Loucy (cell line): ENCODE results near the gene UNC93A.

Source experiments
- H2AFZ ChIP-seq: fragments of 200-600 bp; sonication (generic); 2 replicates; pipeline ENCODE4 v1.6.0; 2016; ENCODE audit warnings: antibody characterized with exemption, mild to moderate bottlenecking, low read length, moderate library complexity
- H3F3A ChIP-seq: fragments of 200-600 bp; 2 replicates; pipeline ENCODE4 v1.6.0; 2016; ENCODE audit warnings: antibody characterized with exemption, low read depth, mild to moderate bottlenecking
- H3K27me3 ChIP-seq: fragments of 200-600 bp; sonication (generic); 2 replicates; pipeline ENCODE4 v1.6.1; 2014; ENCODE audit warnings: low read length, mild to moderate bottlenecking; ENCODE audit not compliant: insufficient read depth, poor library complexity, severe bottlenecking
- H3K36me3 ChIP-seq: fragments of 200-600 bp; sonication (generic); 2 replicates; pipeline ENCODE4 v1.6.1; 2016; ENCODE audit warnings: low read length; ENCODE audit not compliant: insufficient read depth
- H3K4me1 ChIP-seq: fragments of 200-600 bp; sonication (generic); 2 replicates; pipeline ENCODE4 v1.5.1; 2014; ENCODE audit warnings: low read length, mild to moderate bottlenecking; ENCODE audit not compliant: insufficient read depth, poor library complexity, severe bottlenecking
- H3K4me2 ChIP-seq: fragments of 200-600 bp; sonication (generic); 2 replicates; pipeline ENCODE4 v1.6.0; 2014; ENCODE audit warnings: antibody characterized with exemption, low read length, low read depth, mild to moderate bottlenecking; ENCODE audit not compliant: poor library complexity, severe bottlenecking
- H3K4me3 ChIP-seq: fragments of 200-600 bp; sonication (generic); 2 replicates; pipeline ENCODE4 v1.5.1; 2014; ENCODE audit warnings: low read length, mild to moderate bottlenecking, mixed read lengths; ENCODE audit not compliant: poor library complexity, severe bottlenecking
- H3K79me2 ChIP-seq: fragments of 200-600 bp; sonication (generic); 2 replicates; pipeline ENCODE4 v1.6.1; 2014; ENCODE audit warnings: low read length; ENCODE audit not compliant: insufficient read depth
- H3K9ac ChIP-seq: fragments of 200-600 bp; sonication (generic); 2 replicates; pipeline ENCODE4 v1.6.0; 2014; ENCODE audit warnings: mild to moderate bottlenecking, low read depth, low read length, moderate library complexity; ENCODE audit not compliant: poor library complexity, severe bottlenecking
- H3K9me2 ChIP-seq: fragments of 200-600 bp; sonication (generic); replicated peaks from 2 replicates; pipeline ENCODE4 v1.6.1; 2016; ENCODE audit warnings: low read depth, low read length, mixed read lengths
- H3K9me3 ChIP-seq: fragments of 200-600 bp; sonication (generic); 2 replicates; pipeline ENCODE4 v1.6.1; 2014; ENCODE audit warnings: mild to moderate bottlenecking, antibody characterized with exemption, low read length, low read depth; ENCODE audit not compliant: insufficient read depth
- H4K20me1 ChIP-seq: fragments of 200-600 bp; sonication (generic); 2 replicates; pipeline ENCODE4 v1.6.0; 2014; ENCODE audit warnings: antibody characterized with exemption, low read length, mild to moderate bottlenecking; ENCODE audit not compliant: insufficient read depth, poor library complexity, severe bottlenecking
- CTCF ChIP-seq: fragments of 200-600 bp; sonication (generic); conservative IDR thresholded peaks from 2 replicates; pipeline ENCODE4 v1.5.1; 2014; ENCODE audit warnings: mild to moderate bottlenecking, antibody characterized with exemption, low read length
- EZH2phosphoT487 ChIP-seq: fragments of 200-600 bp; IDR thresholded peaks from 2 replicates; pipeline ENCODE4 v1.6.1; 2018; ENCODE audit warnings: antibody characterized with exemption, mild to moderate bottlenecking, moderate library complexity, borderline replicate concordance

UNC93A gene

DNA sequence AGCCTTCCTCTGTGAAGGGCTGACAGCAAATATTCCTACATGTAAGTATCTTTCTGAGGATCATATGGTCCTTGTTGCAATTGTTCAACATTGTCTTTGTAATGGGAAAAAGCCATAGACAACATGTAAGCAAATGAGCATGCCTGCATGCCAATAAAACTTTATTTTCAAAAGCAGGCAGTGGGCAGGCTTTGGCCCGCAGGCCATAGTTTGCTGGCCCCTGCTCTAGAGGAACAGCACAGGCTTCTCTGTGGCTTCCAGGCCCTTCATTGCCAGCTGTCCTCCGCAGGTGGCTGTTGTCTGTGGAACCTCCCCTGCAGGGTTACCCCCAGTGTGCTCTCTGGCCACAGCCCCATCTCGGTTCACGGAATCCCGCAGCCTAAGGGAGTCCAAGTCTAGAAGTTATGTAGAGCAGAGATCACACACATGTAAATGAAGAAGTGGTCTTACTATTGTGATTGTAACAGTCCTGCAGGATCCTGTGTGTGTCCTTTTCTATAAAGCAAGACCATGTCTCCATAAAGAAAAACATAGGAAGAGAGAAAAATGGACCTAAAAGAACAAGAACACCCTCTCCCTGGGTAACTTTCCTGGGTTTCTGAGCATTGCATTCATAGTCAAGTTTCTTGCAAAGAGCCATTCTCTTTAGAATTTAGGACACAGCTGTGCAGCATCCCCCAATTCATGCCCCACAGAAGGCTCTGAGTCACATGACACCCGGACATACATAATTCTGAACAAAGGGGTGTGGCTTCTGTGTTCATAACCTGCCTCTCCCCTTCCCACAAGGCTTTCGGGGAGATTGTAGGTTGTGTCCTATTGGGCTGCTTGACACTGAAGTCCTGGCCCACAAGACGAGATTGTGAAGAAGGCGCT, 10.0 kb downstream of the UNC93A start:
- H3F3A ChIP-seq: no peaks in the 10 kb centered on the region
- no peak overlapping the region for H2AFZ ChIP-seq
- H3K4me3 ChIP-seq: no peak overlapping the region
- H4K20me1 ChIP-seq: no peaks in the 10 kb centered on the region
- H3K4me1 ChIP-seq: no peaks in the 10 kb centered on the region
- H3K79me2 ChIP-seq: no peaks in the 10 kb centered on the region
- no peaks in the 10 kb centered on the region for H3K27me3 ChIP-seq
- peaks cover 8% of the 10 kb centered on the region; the same call in 1 of the 2 replicates for H3K9me3 ChIP-seq
- H3K4me2 ChIP-seq: no peak overlapping the region
- no peak for TF ChIP-seq CTCF
- no peak for TF ChIP-seq EZH2phosphoT487
- H3K36me3 ChIP-seq: no peaks in the 10 kb centered on the region
- H3K9ac ChIP-seq: no peak overlapping the region
- H3K9me2 ChIP-seq: no peaks in the 10 kb centered on the region

GRCh38 chr6:167302074-167302473, 11.0 kb downstream of the UNC93A start:
- peaks cover 8% of the 10 kb centered on the region; the same call in 1 of the 2 replicates for H3K9me3 ChIP-seq
- no peak overlapping the region for H2AFZ ChIP-seq
- no peaks in the 10 kb centered on the region for H3K79me2 ChIP-seq
- no peak for TF ChIP-seq EZH2phosphoT487
- no peak for TF ChIP-seq CTCF
- no peaks in the 10 kb centered on the region for H3K27me3 ChIP-seq
- H3K4me2 ChIP-seq: no peak overlapping the region
- no peaks in the 10 kb centered on the region for H3F3A ChIP-seq
- no peak overlapping the region for H3K4me3 ChIP-seq
- no peaks in the 10 kb centered on the region for H3K9me2 ChIP-seq
- H3K9ac ChIP-seq: no peak overlapping the region
- no peaks in the 10 kb centered on the region for H4K20me1 ChIP-seq
- H3K4me1 ChIP-seq: no peaks in the 10 kb centered on the region
- no peaks in the 10 kb centered on the region for H3K36me3 ChIP-seq

GRCh38 chr6:167302796-167303195, 11.7 kb downstream of the UNC93A start:
- H3K9me2 ChIP-seq: no peaks in the 10 kb centered on the region
- H3F3A ChIP-seq: no peaks in the 10 kb centered on the region
- H3K9ac ChIP-seq: no peak overlapping the region
- no peaks in the 10 kb centered on the region for H3K4me1 ChIP-seq
- TF ChIP-seq CTCF (no peak), EZH2phosphoT487 (no peak)
- no peaks in the 10 kb centered on the region for H3K79me2 ChIP-seq
- H3K4me3 ChIP-seq: no peak overlapping the region
- H3K27me3 ChIP-seq: no peaks in the 10 kb centered on the region
- no peaks in the 10 kb centered on the region for H3K36me3 ChIP-seq
- H3K4me2 ChIP-seq: no peak overlapping the region
- H2AFZ ChIP-seq: no peak overlapping the region
- no peaks in the 10 kb centered on the region for H4K20me1 ChIP-seq
- peaks cover 7% of the 10 kb centered on the region; the same call in 1 of the 2 replicates for H3K9me3 ChIP-seq
